Cardiac muscle cell (in vitro differentiated cells and primary cell): ENCODE results near the gene PYHIN1. TPM values are rescaled to one million over a fixed set of nuclear protein-coding genes. Genes with fewer than 3 reads are reported as not detected.
"Not testable (repeated sequence)": the region's sequence is repeated elsewhere in the genome, so short reads cannot be mapped to it uniquely, and the experiment has no call there.

ENCODE experiments used
- DNase-seq, 2 donors: peaks; one replicate each; pipeline versions ENCODE4 v3.0.0 to v3.0.0-alpha.2; 2010 to 2017; ENCODE audit warnings: low read depth in 1 of 2, low spot score in 1 of 2
- H3K27ac ChIP-seq: fragments of 200-600 bp; sonication (generic); 2 replicates; pipeline ENCODE4 v1.5.1; 2016
- H3K27me3 ChIP-seq: fragments of 200-600 bp; sonication (generic); 2 replicates; pipeline ENCODE4 v1.6.0; 2016; ENCODE audit warnings: control low read depth
- H3K36me3 ChIP-seq: fragments of 200-600 bp; sonication (generic); 2 replicates; pipeline ENCODE4 v1.5.1; 2016; ENCODE audit warnings: control low read depth
- H3K4me1 ChIP-seq: fragments of 200-600 bp; sonication (generic); 2 replicates; pipeline ENCODE4 v1.8.1; 2017; ENCODE audit warnings: low read depth, mild to moderate bottlenecking, mixed run types
- H3K4me3 ChIP-seq: fragments of 200-600 bp; sonication (generic); 2 replicates; pipeline ENCODE4 v1.5.1; 2016; ENCODE audit warnings: mild to moderate bottlenecking
- H3K9me3 ChIP-seq: fragments of 200-600 bp; sonication (generic); 2 replicates; pipeline ENCODE4 v1.5.1; 2017; ENCODE audit warnings: low read depth, mild to moderate bottlenecking, control low read depth
- polyA plus RNA-seq: library from polyadenylated mRNA; unstranded; fragments of >200 nt; fragmentation: Nextera tagmentation; extraction: Ambion mirVana; gene quantifications from 2 replicates; pipeline ENCODE4 v1.2.1, GENCODE V29; 2016
- total RNA-seq: library from RNA; depleted of rRNA; stranded (reverse); fragments of >200 nt; gene quantifications from 2 replicates; pipeline ENCODE4 v1.2.3, GENCODE V29; 2016
- TF ChIP-seq, protein P1 (sequence below): IDR thresholded peaks from 2 replicates; pipeline ENCODE4 v1.5.1; 2012; ENCODE audit warnings: low read depth, mild to moderate bottlenecking, low read length

Gene PYHIN1
- total and polyA plus RNA-seq, 2 experiments from 2014 or later: not detected

DNA sequence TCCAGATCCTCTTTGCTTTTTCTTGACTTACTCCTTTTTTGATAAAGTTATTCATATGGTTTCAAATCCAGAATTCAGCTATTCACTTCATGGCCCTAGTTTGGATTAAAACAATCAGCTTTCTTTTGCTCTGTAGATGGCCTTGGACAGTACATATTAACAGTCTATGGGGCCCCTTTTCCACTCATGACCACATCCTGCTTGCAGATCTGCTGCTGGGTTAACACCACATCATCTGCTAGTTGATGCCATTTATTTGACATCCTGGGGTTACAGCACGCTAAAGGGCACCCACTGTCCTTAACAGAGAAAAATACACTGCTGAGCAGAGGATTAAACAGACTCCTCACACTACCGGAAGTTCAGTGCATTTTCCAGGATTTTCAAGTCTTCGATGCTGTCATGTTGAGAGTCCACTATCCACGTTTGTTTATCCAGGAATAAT, 77.4 kb downstream of the PYHIN1 start:
- peaks cover 7% of the 10 kb centered on the region for H3K4me1 ChIP-seq
- no peaks in the 10 kb centered on the region for H3K36me3 ChIP-seq
- H3K27me3 ChIP-seq: no peaks in the 10 kb centered on the region
- H3K9me3 ChIP-seq: no peaks in the 10 kb centered on the region
- TF ChIP-seq, protein P1, sequence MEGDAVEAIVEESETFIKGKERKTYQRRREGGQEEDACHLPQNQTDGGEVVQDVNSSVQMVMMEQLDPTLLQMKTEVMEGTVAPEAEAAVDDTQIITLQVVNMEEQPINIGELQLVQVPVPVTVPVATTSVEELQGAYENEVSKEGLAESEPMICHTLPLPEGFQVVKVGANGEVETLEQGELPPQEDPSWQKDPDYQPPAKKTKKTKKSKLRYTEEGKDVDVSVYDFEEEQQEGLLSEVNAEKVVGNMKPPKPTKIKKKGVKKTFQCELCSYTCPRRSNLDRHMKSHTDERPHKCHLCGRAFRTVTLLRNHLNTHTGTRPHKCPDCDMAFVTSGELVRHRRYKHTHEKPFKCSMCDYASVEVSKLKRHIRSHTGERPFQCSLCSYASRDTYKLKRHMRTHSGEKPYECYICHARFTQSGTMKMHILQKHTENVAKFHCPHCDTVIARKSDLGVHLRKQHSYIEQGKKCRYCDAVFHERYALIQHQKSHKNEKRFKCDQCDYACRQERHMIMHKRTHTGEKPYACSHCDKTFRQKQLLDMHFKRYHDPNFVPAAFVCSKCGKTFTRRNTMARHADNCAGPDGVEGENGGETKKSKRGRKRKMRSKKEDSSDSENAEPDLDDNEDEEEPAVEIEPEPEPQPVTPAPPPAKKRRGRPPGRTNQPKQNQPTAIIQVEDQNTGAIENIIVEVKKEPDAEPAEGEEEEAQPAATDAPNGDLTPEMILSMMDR: no peak
- DNase-seq: peak in 1 of 2 donors; percentile 31
- no peak overlapping the region for H3K4me3 ChIP-seq
- no peak overlapping the region for H3K27ac ChIP-seq

DNA sequence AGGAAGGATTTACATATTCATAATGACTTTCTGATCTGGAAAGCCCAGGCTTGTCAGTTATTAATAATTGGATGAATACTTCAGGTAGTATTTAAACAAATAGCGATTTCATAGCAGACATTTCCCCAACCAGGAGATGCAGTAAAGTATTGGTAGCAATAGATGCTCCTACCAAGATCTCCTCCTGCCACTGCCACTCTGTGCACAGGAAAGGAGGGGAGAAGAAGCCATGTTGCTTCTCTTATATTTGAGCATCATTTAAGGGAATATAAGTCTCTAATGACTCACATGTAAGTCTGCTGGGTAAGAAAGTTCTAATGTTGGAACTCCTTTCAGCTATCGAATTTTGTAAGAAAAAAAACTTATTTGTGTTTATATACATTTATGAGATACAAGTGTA, 77.9 kb downstream of the PYHIN1 start:
- no peaks in the 10 kb centered on the region for H3K9me3 ChIP-seq
- no peak overlapping the region for H3K27ac ChIP-seq
- TF ChIP-seq, protein P1: no peak
- H3K4me1 ChIP-seq: peaks cover 7% of the 10 kb centered on the region
- H3K4me3 ChIP-seq: no peak overlapping the region
- no peaks in the 10 kb centered on the region for H3K27me3 ChIP-seq
- DNase-seq: no peak
- no peaks in the 10 kb centered on the region for H3K36me3 ChIP-seq

DNA sequence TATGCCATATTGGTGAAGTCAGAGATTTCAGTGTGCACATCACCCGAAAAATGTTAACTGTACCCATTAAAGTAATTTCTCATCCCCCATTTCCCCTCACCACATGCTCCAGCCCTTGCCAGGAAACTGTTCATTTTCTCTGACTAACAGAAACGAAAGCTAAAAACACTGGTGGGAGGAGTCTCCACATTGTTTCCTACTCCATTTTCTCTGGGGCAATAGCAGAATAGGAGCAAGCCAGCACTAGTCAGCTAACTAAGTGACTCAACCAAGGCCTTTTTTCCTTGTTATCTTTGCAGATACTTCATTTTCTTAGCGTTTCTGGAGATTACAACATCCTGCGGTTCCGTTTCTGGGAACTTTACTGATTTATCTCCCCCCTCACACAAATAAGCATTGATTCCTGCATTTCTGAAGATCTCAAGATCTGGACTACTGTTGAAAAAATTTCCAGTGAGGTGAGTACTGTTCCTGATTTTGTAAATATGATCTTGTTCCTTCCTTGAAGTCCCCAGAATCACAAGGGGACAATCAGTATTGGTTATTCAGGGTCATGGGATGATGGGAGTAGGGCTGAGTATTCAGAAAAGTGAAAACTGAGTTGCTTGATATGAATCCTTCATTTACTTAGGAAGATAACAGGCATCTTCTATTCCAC, 78.5 kb downstream of the PYHIN1 start, which contains the start of gene IFI16:
Gene IFI16, plus strand, starts transcription at position 204 of the 658 bp plus-strand sequence. CDS start 4,774 bp downstream, outside the sequence.
- no peak within 1 kb of the TSS for H3K4me3 ChIP-seq
- no peaks in the 10 kb centered on the region for H3K9me3 ChIP-seq
- TF ChIP-seq, protein P1: no peak
- no peak within 1 kb of the TSS for H3K27ac ChIP-seq
- no peaks in the 10 kb centered on the region for H3K36me3 ChIP-seq
- peaks cover 7% of the 10 kb centered on the region for H3K4me1 ChIP-seq
- DNase-seq: peak in 1 of 2 donors; percentile 98
- H3K27me3 ChIP-seq: no peaks in the 10 kb centered on the region

DNA sequence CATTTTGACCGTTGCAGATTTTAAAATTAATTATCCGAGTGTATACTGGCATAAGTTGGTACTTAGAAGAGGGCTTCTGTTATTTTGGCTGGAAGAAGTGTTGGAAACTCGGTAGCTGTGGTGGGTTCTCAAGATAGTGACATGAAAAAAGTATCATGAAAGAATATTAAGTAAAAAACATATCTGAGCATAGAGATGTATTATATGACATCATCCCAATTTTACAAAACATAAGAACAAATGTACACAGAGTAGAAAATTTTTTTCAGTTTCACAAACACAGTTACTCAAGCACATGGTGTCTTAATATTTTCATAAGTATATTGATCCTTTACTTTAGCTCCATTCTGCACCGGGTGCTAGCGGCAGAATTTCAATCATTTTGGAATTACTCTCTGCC, 79.0 kb downstream of the PYHIN1 start:
- no peak overlapping the region for H3K4me3 ChIP-seq
- TF ChIP-seq, protein P1: no peak
- H3K9me3 ChIP-seq: no peaks in the 10 kb centered on the region
- no peaks in the 10 kb centered on the region for H3K27me3 ChIP-seq
- H3K27ac ChIP-seq: no peak overlapping the region
- DNase-seq: no peak
- peaks cover 6% of the 10 kb centered on the region for H3K4me1 ChIP-seq
- H3K36me3 ChIP-seq: no peaks in the 10 kb centered on the region

DNA sequence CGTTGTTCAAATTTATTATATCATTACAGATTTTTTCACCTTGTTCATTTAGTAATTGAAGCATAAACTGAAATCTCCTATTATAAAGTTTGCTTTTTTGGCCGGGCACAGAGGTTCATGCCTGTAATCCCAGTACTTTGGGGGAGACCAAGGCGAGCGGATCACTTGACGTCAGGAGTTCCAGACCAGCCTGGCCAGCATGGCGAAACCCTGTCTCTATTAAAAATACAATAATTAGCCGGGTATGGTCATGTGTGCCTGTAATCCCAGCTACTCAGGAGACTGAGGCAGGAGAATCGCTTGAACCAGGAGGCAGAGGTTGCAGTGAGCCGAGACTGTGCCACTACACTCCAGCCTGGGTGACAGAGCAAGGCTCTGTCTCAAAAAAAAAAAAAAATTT, 79.6 kb downstream of the PYHIN1 start:
- DNase-seq: peak in 1 of 2 donors; percentile 40
- H3K27me3 ChIP-seq, H3K9me3 ChIP-seq, H3K4me3 ChIP-seq, H3K27ac ChIP-seq, H3K36me3 ChIP-seq, H3K4me1 ChIP-seq: not testable (repeated sequence)

DNA sequence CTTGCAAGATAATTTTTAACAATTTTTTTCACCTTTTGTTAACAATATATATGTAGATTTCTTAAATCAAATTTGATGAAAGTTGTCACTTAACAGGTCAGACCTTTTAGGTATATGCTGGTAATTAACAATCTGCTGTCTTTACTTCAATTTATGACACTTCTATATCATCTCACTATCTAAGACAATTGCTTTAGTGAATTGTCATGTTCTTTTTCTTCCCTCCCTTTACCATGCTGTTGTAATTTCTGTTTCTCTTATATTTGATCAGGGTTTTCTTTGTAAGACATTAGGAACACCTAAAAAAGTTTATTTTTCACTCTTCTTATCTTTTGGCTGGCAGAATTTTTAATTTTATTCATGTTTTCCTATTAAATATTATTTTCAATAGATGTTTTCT, 80.4 kb downstream of the PYHIN1 start:
- Histone ChIP-seq H3K9me3 (no peaks in the 10 kb centered on the region), H3K36me3 (no peaks in the 10 kb centered on the region), H3K4me3 (no peak overlapping the region), H3K27me3 (no peaks in the 10 kb centered on the region), H3K4me1 (no peaks in the 10 kb centered on the region), H3K27ac (no peak overlapping the region)
- DNase-seq: no peak
- TF ChIP-seq, protein P1: no peak
